ENCODE results near the gene TMEM132A. TPM values are rescaled to one million over a fixed set of nuclear protein-coding genes. Genes with fewer than 3 reads are reported as not detected.

TMEM132A gene
- total RNA-seq, 1 experiment from 2014 or later: 95.5 TPM

DNA sequence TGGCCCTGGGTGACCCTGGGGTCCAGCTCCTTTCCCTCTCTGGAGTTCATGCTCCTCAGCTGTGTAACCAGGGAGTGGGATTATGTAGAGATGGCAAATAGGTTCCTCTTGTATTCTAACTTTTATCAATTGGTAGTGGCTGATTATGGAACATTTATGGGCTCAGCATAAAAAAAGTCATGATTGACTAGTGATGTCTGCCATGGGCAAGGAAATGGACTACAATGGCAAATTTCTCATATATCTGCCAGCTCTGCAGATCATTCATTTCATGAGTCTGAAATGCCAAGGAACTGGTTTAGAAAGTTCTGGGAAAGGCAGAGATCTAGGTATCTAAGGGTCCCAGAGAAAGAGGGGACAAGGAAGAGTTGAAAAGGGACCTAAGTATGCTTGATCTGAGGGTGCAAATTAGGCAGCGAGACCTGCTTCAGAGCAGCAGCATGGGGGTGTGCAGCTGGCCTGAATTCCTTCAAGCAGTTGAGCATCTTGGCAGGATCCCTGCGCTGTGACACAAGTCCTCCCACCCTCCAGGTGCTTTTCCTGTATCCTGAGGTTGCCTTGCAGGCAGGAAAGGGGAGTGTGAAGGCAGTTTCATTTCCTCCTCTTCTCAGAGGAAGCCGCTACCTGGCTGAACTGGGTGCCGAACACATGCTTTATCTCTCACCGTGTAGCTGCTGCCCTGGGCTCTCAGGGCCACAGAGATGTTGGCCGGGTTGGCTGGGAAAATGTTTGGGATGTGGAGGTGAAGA is 17.3 kb downstream of the TMEM132A start:
- H2BK20ac ChIP-seq (ENCODE audit: low read depth, low read length, poor library complexity, severe bottlenecking): no peak overlapping the region
- no peak overlapping the region for H3K4ac ChIP-seq (ENCODE audit: low read depth, low read length)
- TF ChIP-seq, protein P1, sequence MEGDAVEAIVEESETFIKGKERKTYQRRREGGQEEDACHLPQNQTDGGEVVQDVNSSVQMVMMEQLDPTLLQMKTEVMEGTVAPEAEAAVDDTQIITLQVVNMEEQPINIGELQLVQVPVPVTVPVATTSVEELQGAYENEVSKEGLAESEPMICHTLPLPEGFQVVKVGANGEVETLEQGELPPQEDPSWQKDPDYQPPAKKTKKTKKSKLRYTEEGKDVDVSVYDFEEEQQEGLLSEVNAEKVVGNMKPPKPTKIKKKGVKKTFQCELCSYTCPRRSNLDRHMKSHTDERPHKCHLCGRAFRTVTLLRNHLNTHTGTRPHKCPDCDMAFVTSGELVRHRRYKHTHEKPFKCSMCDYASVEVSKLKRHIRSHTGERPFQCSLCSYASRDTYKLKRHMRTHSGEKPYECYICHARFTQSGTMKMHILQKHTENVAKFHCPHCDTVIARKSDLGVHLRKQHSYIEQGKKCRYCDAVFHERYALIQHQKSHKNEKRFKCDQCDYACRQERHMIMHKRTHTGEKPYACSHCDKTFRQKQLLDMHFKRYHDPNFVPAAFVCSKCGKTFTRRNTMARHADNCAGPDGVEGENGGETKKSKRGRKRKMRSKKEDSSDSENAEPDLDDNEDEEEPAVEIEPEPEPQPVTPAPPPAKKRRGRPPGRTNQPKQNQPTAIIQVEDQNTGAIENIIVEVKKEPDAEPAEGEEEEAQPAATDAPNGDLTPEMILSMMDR (conservative IDR thresholded peaks at IDR 0.05): no peak
- H4K5ac ChIP-seq (ENCODE audit: insufficient read length, low read depth, low read length): no peak overlapping the region
- H2AFZ ChIP-seq (ENCODE audit: low read length): no peak overlapping the region
- no peak overlapping the region for H3K23ac ChIP-seq (ENCODE audit: insufficient read length, low read depth, low read length)
- H3K27ac ChIP-seq (ENCODE audit: insufficient read length, low read depth, low read length): no peak overlapping the region
- no peak for DNase-seq
- H3K79me2 ChIP-seq (ENCODE audit: insufficient read depth, low read length): no peaks in the 10 kb centered on the region
- no peaks in the 10 kb centered on the region for H3K4me1 ChIP-seq (ENCODE audit: insufficient read depth, low read length)
- H4K20me1 ChIP-seq (ENCODE audit: control insufficient read depth, insufficient read depth, insufficient read length): no peaks in the 10 kb centered on the region
- no peak overlapping the region for H3K27ac Mint-ChIP-seq
- no peak overlapping the region for H3K9ac ChIP-seq (ENCODE audit: extremely low read depth, insufficient read length, low read length)
- peaks cover 4% of the 10 kb centered on the region for H3K27me3 Mint-ChIP-seq (ENCODE audit: low read depth)
- H2BK12ac ChIP-seq (ENCODE audit: insufficient read length, low read depth, low read length): no peak overlapping the region
- no peak overlapping the region for H2BK120ac ChIP-seq (ENCODE audit: low read depth, low read length, poor library complexity, severe bottlenecking)
- H2AK5ac ChIP-seq (ENCODE audit: insufficient read length, low read length): no peak overlapping the region
- H3K4me3 Mint-ChIP-seq: no peak overlapping the region
- H3K23me2 ChIP-seq (ENCODE audit: insufficient read length, low read depth, low read length, poor library complexity, severe bottlenecking): no peaks in the 10 kb centered on the region
- no peak overlapping the region for H4K91ac ChIP-seq (ENCODE audit: insufficient read length, low read depth, low read length)
- H3K36me3 Mint-ChIP-seq (ENCODE audit: insufficient read depth in 1 of 3, low read depth in 3 of 3): peaks cover 2 to 14% (median 8%) of the 10 kb centered on the region in 3 experiments; a peak in 6 of 7 replicates
- H3K79me1 ChIP-seq (ENCODE audit: insufficient read depth, low read depth, low read length, poor library complexity, severe bottlenecking): no peaks in the 10 kb centered on the region
- no peak overlapping the region for H2BK5ac ChIP-seq (ENCODE audit: insufficient read length, low read length)
- H3K9me3 ChIP-seq (ENCODE audit: control insufficient read depth, low read depth, low read length): no peaks in the 10 kb centered on the region
- no peak overlapping the region for H3K18ac ChIP-seq (ENCODE audit: insufficient read length, low read depth, low read length)
- no peak overlapping the region for H3K56ac ChIP-seq (ENCODE audit: insufficient read length, low read depth, low read length)
- no peak overlapping the region for H4K8ac ChIP-seq (replicated peaks; ENCODE audit: insufficient read length, low read depth, low read length)
- H3K4me2 ChIP-seq (ENCODE audit: insufficient read depth, insufficient read length, low read length): no peak overlapping the region
- H2BK15ac ChIP-seq (ENCODE audit: low read depth, low read length): no peak overlapping the region
- H3K9me3 Mint-ChIP-seq: no peaks in the 10 kb centered on the region; a peak in 1 of 5 replicates
- H3K4me1 Mint-ChIP-seq: peaks cover 10 to 12% of the 10 kb centered on the region in 2 experiments
- no CpG with 5 or more reads among the region's 6 CpGs for WGBS (ENCODE audit: extremely low coverage, insufficient read length, low lambda C conversion rate)
- H3T11ph ChIP-seq (ENCODE audit: low read length): no peak overlapping the region
- no peak overlapping the region for H3K14ac ChIP-seq (ENCODE audit: insufficient read depth, low read length)
- H3K27me3 ChIP-seq (ENCODE audit: insufficient read depth, low read length): no peaks in the 10 kb centered on the region
